OCI-LY7 (cell line): ENCODE measurements around the gene TRIM69. TPM values are rescaled to one million over a fixed set of nuclear protein-coding genes. Genes with fewer than 3 reads are reported as not detected.

Experiments
- BruUV-seq: library from RNA; stranded (reverse); fragments of 400-500 nt; replicated peaks from 2 replicates; lab custom pipeline; 2021; lab: Mats Ljungman, UMichigan
- CTCF ChIA-PET: fragments of 300-600 bp; sonication (Branson Sonifier 250); formaldehyde crosslinking; loops from one replicate; lab custom pipeline; 2022; ENCODE audit warnings: antibody characterized with exemption; ENCODE audit not compliant: unreplicated experiment; lab: Charles Lee
- POLR2A ChIA-PET: fragments of 300-600 bp; sonication (Branson Sonifier 250); formaldehyde crosslinking; loops from one replicate; lab custom pipeline; 2022; ENCODE audit warnings: antibody characterized with exemption; lab: Charles Lee
- DNase-seq: peaks from one replicate; pipeline ENCODE4 v3.0.0-alpha.2; 2015; ENCODE audit warnings: low spot score
- H2AFZ ChIP-seq: fragments of 200-600 bp; sonication (generic), shearing (Covaris generic); 2 replicates; pipeline ENCODE4 v1.6.1; 2014; ENCODE audit warnings: mild to moderate bottlenecking, antibody characterized with exemption, low read length, moderate library complexity
- H3K27ac ChIP-seq: fragments of 200-600 bp; sonication (generic); 2 replicates; pipeline ENCODE4 v1.5.1; 2014; ENCODE audit warnings: mixed run types, low read depth, mild to moderate bottlenecking, moderate library complexity, low read length, inconsistent platforms; ENCODE audit not compliant: poor library complexity, severe bottlenecking
- H3K36me3 ChIP-seq: fragments of 200-600 bp; sonication (generic); 2 replicates; pipeline ENCODE4 v1.6.1; 2014; ENCODE audit warnings: mild to moderate bottlenecking, antibody characterized with exemption, low read length, moderate library complexity, mixed read lengths; ENCODE audit not compliant: insufficient read depth
- H3K4me1 ChIP-seq: fragments of 200-600 bp; sonication (generic); 2 replicates; pipeline ENCODE4 v1.5.1; 2014; ENCODE audit warnings: mild to moderate bottlenecking, low read length; ENCODE audit not compliant: insufficient read depth, poor library complexity, severe bottlenecking
- H3K4me2 ChIP-seq: fragments of 200-600 bp; sonication (generic); 2 replicates; pipeline ENCODE4 v1.6.1; 2014; ENCODE audit warnings: mild to moderate bottlenecking, low read length
- H3K4me3 ChIP-seq: fragments of 200-600 bp; sonication (generic); 2 replicates; pipeline ENCODE4 v1.5.1; 2014; ENCODE audit warnings: mild to moderate bottlenecking, low read depth, low read length; ENCODE audit not compliant: poor library complexity, severe bottlenecking
- H3K79me2 ChIP-seq: fragments of 200-600 bp; sonication (generic); 2 replicates; pipeline ENCODE4 v1.6.1; 2016; ENCODE audit warnings: low read depth, mild to moderate bottlenecking, low read length, moderate library complexity, mixed read lengths; ENCODE audit not compliant: insufficient read depth
- H3K9me2 ChIP-seq: fragments of 200-600 bp; sonication (generic); 2 replicates; pipeline ENCODE4 v1.6.1; 2016; ENCODE audit warnings: mild to moderate bottlenecking, low read length, mixed read lengths; ENCODE audit not compliant: insufficient read depth
- H3K9me3 ChIP-seq: fragments of 200-600 bp; sonication (generic); 2 replicates; pipeline ENCODE4 v1.6.1; 2014; ENCODE audit warnings: mild to moderate bottlenecking, mixed run types, low read length, mixed read lengths
- H4K20me1 ChIP-seq: fragments of 200-600 bp; sonication (generic); 2 replicates; pipeline ENCODE4 v1.6.1; 2014; ENCODE audit warnings: mild to moderate bottlenecking, antibody characterized with exemption, low read length, moderate library complexity, mixed read lengths; ENCODE audit not compliant: insufficient read depth
- CTCF ChIP-seq: fragments of 200-600 bp; sonication (generic); conservative IDR thresholded peaks from 2 replicates; pipeline ENCODE4 v1.5.1; 2014; ENCODE audit warnings: mild to moderate bottlenecking, antibody characterized with exemption, low read length, moderate library complexity, mixed read lengths
- EZH2phosphoT487 ChIP-seq: fragments of 200-600 bp; sonication (generic); IDR thresholded peaks from 2 replicates; pipeline ENCODE4 v1.6.1; 2018; ENCODE audit warnings: low read depth, borderline replicate concordance, mild to moderate bottlenecking, mixed run types, antibody characterized with exemption, low read length, moderate library complexity, mixed read lengths
- intact Hi-C: fragments of 100-400 bp; cut with micrococcal nuclease; formaldehyde crosslinking; loops from one replicate; pipeline ENCODE4 v1.10.0; 2022; ENCODE audit not compliant: unreplicated experiment
- total RNA-seq, 2 experiments: library from RNA; depleted of rRNA in 1 of 2; stranded (reverse); fragments of >200 nt in 1 of 2; shearing (Covaris generic) in 1 of 2; gene quantifications; 2 replicates each; pipeline ENCODE4 v1.2.3, GENCODE V29; 2014 to 2022

Gene TRIM69
- total RNA-seq, 2 experiments from 2014 or later: 16.3 to 33.7 TPM

- BruUV-seq: no TSS peak
- H3K79me2 ChIP-seq: no peaks in the 10 kb centered on the region
- no peak overlapping the region for H3K27ac ChIP-seq
- no peak overlapping the region for H3K4me3 ChIP-seq
- no peaks in the 10 kb centered on the region for H3K36me3 ChIP-seq
- intact Hi-C loops: no loop called here
- TF ChIP-seq CTCF (no peak), EZH2phosphoT487 (no peak)
- H4K20me1 ChIP-seq: no peaks in the 10 kb centered on the region
- H3K9me2 ChIP-seq: no peaks in the 10 kb centered on the region
- peaks cover 7% of the 10 kb centered on the region; the same call in 1 of the 2 replicates for H3K9me3 ChIP-seq
- DNase-seq: no peak
- no peaks in the 10 kb centered on the region for H3K4me1 ChIP-seq
- ChIA-PET CTCF (no interaction called here), POLR2A (no interaction called here)
- no peak overlapping the region for H3K4me2 ChIP-seq
- H2AFZ ChIP-seq: no peak overlapping the region
Observed at GRCh38 chr15:44753345-44753744, 17.0 kb downstream of the TRIM69 start.

GRCh38 chr15:44763187-44763586 lies 26.9 kb downstream of the TRIM69 start:
- H3K79me2 ChIP-seq: no peaks in the 10 kb centered on the region
- H3K4me1 ChIP-seq: no peaks in the 10 kb centered on the region
- no peak for DNase-seq
- H2AFZ ChIP-seq: no peak overlapping the region
- CTCF ChIA-PET: no interaction called here
- H3K36me3 ChIP-seq: no peaks in the 10 kb centered on the region
- H3K4me3 ChIP-seq: no peak overlapping the region
- intact Hi-C loops: no loop called here
- H3K9me2 ChIP-seq: no peaks in the 10 kb centered on the region
- H3K4me2 ChIP-seq: no peak overlapping the region
- TF ChIP-seq CTCF: no peak
- TF ChIP-seq EZH2phosphoT487: no peak
- POLR2A ChIA-PET: no interaction called here
- H3K9me3 ChIP-seq: no peaks in the 10 kb centered on the region
- H3K27ac ChIP-seq: no peak overlapping the region
- BruUV-seq: no TSS peak
- no peaks in the 10 kb centered on the region for H4K20me1 ChIP-seq

GRCh38 chr15:44763848-44764247 lies 27.5 kb downstream of the TRIM69 start:
- H4K20me1 ChIP-seq: no peaks in the 10 kb centered on the region
- POLR2A ChIA-PET: no interaction called here
- H3K4me2 ChIP-seq: no peak overlapping the region
- 0 out of 2 replicates have a peak, but pooled peaks cover 1% of the 10 kb centered on the region for H3K9me3 ChIP-seq
- no peak overlapping the region for H3K4me3 ChIP-seq
- no peaks in the 10 kb centered on the region for H3K79me2 ChIP-seq
- intact Hi-C loops: no loop called here
- no peak overlapping the region for H2AFZ ChIP-seq
- H3K36me3 ChIP-seq: no peaks in the 10 kb centered on the region
- no peaks in the 10 kb centered on the region for H3K4me1 ChIP-seq
- CTCF ChIA-PET: no interaction called here
- TF ChIP-seq EZH2phosphoT487 (no peak), CTCF (no peak)
- DNase-seq: no peak
- H3K27ac ChIP-seq: no peak overlapping the region
- no peaks in the 10 kb centered on the region for H3K9me2 ChIP-seq
- BruUV-seq: no TSS peak
